HEK293 (cell line): ENCODE measurements around the gene NFE2L1.

Experiments
- CTCF ChIA-PET: fragments of 350-600 bp; formaldehyde crosslinking; extraction: SDS; loops from one replicate; lab custom pipeline; 2021; ENCODE audit warnings: antibody characterized with exemption; lab: Yijun Ruan, JAX
- POLR2A ChIA-PET: fragments of 300-600 bp; formaldehyde crosslinking; extraction: SDS; loops from one replicate; lab custom pipeline; 2020; ENCODE audit warnings: antibody characterized with exemption, inconsistent platforms; lab: Yijun Ruan, JAX
- H3K27ac ChIP-seq: fragments of 200-500 bp; sonication (Bioruptor generic); 2 replicates; pipeline ENCODE4 v1.5.1; 2014; ENCODE audit warnings: low read depth, low read length, control low read depth, inconsistent platforms; ENCODE audit errors: extremely low read depth
- H3K36me3 ChIP-seq, 2 experiments: fragments of 200-500 bp in 1 of 2; sonication (Bioruptor generic) in 1 of 2; 1 replicate in 1 of 2; 2 replicates in 1 of 2; pipeline ENCODE4 v1.5.1; 2014 to 2017; ENCODE audit warnings: inconsistent platforms in 2 of 2, low read length in 2 of 2; ENCODE audit not compliant: control insufficient read depth in 2 of 2, insufficient read depth in 1 of 2
- H3K4me1 ChIP-seq: fragments of 200-500 bp; sonication (Bioruptor generic); 2 replicates; pipeline ENCODE4 v1.5.1; 2014; ENCODE audit warnings: mild to moderate bottlenecking, low read length, inconsistent platforms; ENCODE audit not compliant: control insufficient read depth, insufficient read depth
- H3K4me3 ChIP-seq: 2 replicates; pipeline ENCODE4 v1.5.1; 2011; ENCODE audit warnings: low read depth, mild to moderate bottlenecking, control low read depth, low read length, moderate library complexity
- H3K9me3 ChIP-seq: fragments of 200-500 bp; sonication (Bioruptor generic); 2 replicates; pipeline ENCODE4 v1.5.1; 2014; ENCODE audit warnings: low read depth, low read length, inconsistent platforms; ENCODE audit not compliant: control insufficient read depth, insufficient read depth
- CTCF ChIP-seq: fragments of 450-650 bp; formaldehyde crosslinking; IDR thresholded peaks from 2 replicates; pipeline ENCODE4 v1.5.1; 2016; ENCODE audit warnings: missing biosample characterization, missing genetic modification characterization
- GLI4 ChIP-seq: fragments of 450-650 bp; formaldehyde crosslinking; IDR thresholded peaks from 2 replicates; pipeline ENCODE4 v1.5.1; 2016; ENCODE audit warnings: missing biosample characterization, missing genetic modification characterization
- IKZF3 ChIP-seq: fragments of 450-650 bp; IDR thresholded peaks from 2 replicates; pipeline ENCODE4 v1.5.0; 2018; ENCODE audit warnings: missing biosample characterization, mild to moderate bottlenecking, missing genetic modification characterization, moderate library complexity
- KLF8 ChIP-seq: fragments of 450-650 bp; formaldehyde crosslinking; IDR thresholded peaks from 2 replicates; pipeline ENCODE4 v1.5.1; 2016; ENCODE audit warnings: missing biosample characterization, missing genetic modification characterization
- KLF9 ChIP-seq: fragments of 450-650 bp; formaldehyde crosslinking; IDR thresholded peaks from 2 replicates; pipeline ENCODE4 v1.5.1; 2016; ENCODE audit warnings: missing biosample characterization, missing genetic modification characterization, low read depth
- SETDB1 ChIP-seq: IDR thresholded peaks from one replicate; pipeline ENCODE4 v1.6.1; 2017; ENCODE audit warnings: mild to moderate bottlenecking, low read length, moderate library complexity, mixed read lengths; ENCODE audit not compliant: insufficient read length
- TRIM28 ChIP-seq: IDR thresholded peaks from 2 replicates; pipeline ENCODE4 v1.6.1; 2011; ENCODE audit warnings: low read length, control low read depth, borderline replicate concordance
- TSHZ1 ChIP-seq: fragments of 450-650 bp; formaldehyde crosslinking; IDR thresholded peaks from 2 replicates; pipeline ENCODE4 v1.5.1; 2016; ENCODE audit warnings: missing biosample characterization, missing genetic modification characterization, borderline replicate concordance
- YY2 ChIP-seq: fragments of 450-650 bp; formaldehyde crosslinking; IDR thresholded peaks from 2 replicates; pipeline ENCODE4 v1.5.1; 2016; ENCODE audit warnings: missing biosample characterization, missing genetic modification characterization
- ZBTB10 ChIP-seq: fragments of 450-650 bp; formaldehyde crosslinking; IDR thresholded peaks from 2 replicates; pipeline ENCODE4 v1.5.1; 2016; ENCODE audit warnings: missing biosample characterization, missing genetic modification characterization
- ZFP3 ChIP-seq: fragments of 450-650 bp; formaldehyde crosslinking; IDR thresholded peaks from 2 replicates; pipeline ENCODE4 v1.5.1; 2016; ENCODE audit warnings: low read depth, missing biosample characterization, missing genetic modification characterization
- ZNF146 ChIP-seq: fragments of 450-650 bp; formaldehyde crosslinking; IDR thresholded peaks from 2 replicates; pipeline ENCODE4 v1.5.1; 2016; ENCODE audit warnings: missing biosample characterization, missing genetic modification characterization
- ZNF26 ChIP-seq: fragments of 450-650 bp; formaldehyde crosslinking; IDR thresholded peaks from 2 replicates; pipeline ENCODE4 v1.5.1; 2016; ENCODE audit warnings: missing biosample characterization, missing genetic modification characterization
- ZNF324 ChIP-seq: fragments of 450-650 bp; formaldehyde crosslinking; IDR thresholded peaks from 2 replicates; pipeline ENCODE4 v1.5.1; 2016; ENCODE audit warnings: missing biosample characterization, missing genetic modification characterization
- ZNF488 ChIP-seq: fragments of 450-650 bp; formaldehyde crosslinking; IDR thresholded peaks from 2 replicates; pipeline ENCODE4 v1.5.1; 2016; ENCODE audit warnings: missing biosample characterization, missing genetic modification characterization
- ZNF501 ChIP-seq: fragments of 450-650 bp; formaldehyde crosslinking; IDR thresholded peaks from 2 replicates; pipeline ENCODE4 v1.5.1; 2016; ENCODE audit warnings: missing biosample characterization, missing genetic modification characterization
- ZNF776 ChIP-seq: fragments of 450-650 bp; formaldehyde crosslinking; IDR thresholded peaks from 2 replicates; pipeline ENCODE4 v1.5.0; 2017; ENCODE audit warnings: missing biosample characterization, missing genetic modification characterization, borderline replicate concordance

NFE2L1 gene

GRCh38 chr17:48021934-48022333 lies 26.2 kb upstream of the NFE2L1 start:
- ChIA-PET CTCF (interaction anchor here (0.5 to 15.5 kb wide), 7 partner anchors 11 to 152 kb away, joined by 3 to 386 read pairs (median 6); partner anchors contain the start of gene PNPO), POLR2A (interaction anchor here (0.6 to 1.1 kb wide), 2 partner anchors 26 to 75 kb away, joined by 3 to 8 read pairs; partner anchors contain the start of gene NFE2L1)
- peaks cover 14% of the 10 kb centered on the region for H3K4me1 ChIP-seq
- H3K4me3 ChIP-seq, result no peak overlapping the region
- H3K27ac ChIP-seq, result no peak overlapping the region
- no peaks in the 10 kb centered on the region for H3K36me3 ChIP-seq
- H3K9me3 ChIP-seq, result no peaks in the 10 kb centered on the region
- TF ChIP-seq KLF8 (tag by site-specific recombination) (no peak), ZNF26 (tag by site-specific recombination) (no peak), CTCF (no peak), TRIM28 (no peak), IKZF3 (tag by site-specific recombination) (no peak)

GRCh38 chr17:48022901-48023300 lies 25.3 kb upstream of the NFE2L1 start:
- POLR2A ChIA-PET, result interaction anchor here (0.6 to 0.8 kb wide), 4 partner anchors 11 to 1210 kb away, joined by 3 read pairs; partner anchors contain the start of gene NFE2L1
- CTCF ChIA-PET, result interaction anchor here (0.6 to 15.5 kb wide), 6 partner anchors 12 to 304 kb away, joined by 3 to 386 read pairs (median 5); partner anchors contain the start of gene PNPO
- no peak for TF ChIP-seq ZFP3 (tag by site-specific recombination)
- TF ChIP-seq ZNF488, result no peak
- TF ChIP-seq YY2 (tag by site-specific recombination), result no peak
- TF ChIP-seq ZNF146 (tag by site-specific recombination), result no peak
- no peak for TF ChIP-seq ZNF501 (tag by site-specific recombination)
- TF ChIP-seq ZNF776 (tag by site-specific recombination), result no peak
- no peak for TF ChIP-seq ZNF324 (tag by site-specific recombination)
- no peak for TF ChIP-seq SETDB1
- no peak for TF ChIP-seq TSHZ1
- no peak for TF ChIP-seq KLF9
- no peak for TF ChIP-seq ZBTB10 (tag by site-specific recombination)
- no peak for TF ChIP-seq GLI4 (tag by site-specific recombination)

More at GRCh38 chr17:48022901-48023300, 25.3 kb upstream of the NFE2L1 start:
- H3K4me1 ChIP-seq, result peaks cover 14% of the 10 kb centered on the region
- no peak overlapping the region for H3K27ac ChIP-seq
- no peak overlapping the region for H3K4me3 ChIP-seq
- no peaks in the 10 kb centered on the region for H3K36me3 ChIP-seq
- H3K9me3 ChIP-seq, result no peaks in the 10 kb centered on the region
